ENCODE data around the gene FOXD4.
"Not testable (repeated sequence)": the region's sequence is repeated elsewhere in the genome, so short reads cannot be mapped to it uniquely, and the experiment has no call there.

FOXD4 gene

DNA sequence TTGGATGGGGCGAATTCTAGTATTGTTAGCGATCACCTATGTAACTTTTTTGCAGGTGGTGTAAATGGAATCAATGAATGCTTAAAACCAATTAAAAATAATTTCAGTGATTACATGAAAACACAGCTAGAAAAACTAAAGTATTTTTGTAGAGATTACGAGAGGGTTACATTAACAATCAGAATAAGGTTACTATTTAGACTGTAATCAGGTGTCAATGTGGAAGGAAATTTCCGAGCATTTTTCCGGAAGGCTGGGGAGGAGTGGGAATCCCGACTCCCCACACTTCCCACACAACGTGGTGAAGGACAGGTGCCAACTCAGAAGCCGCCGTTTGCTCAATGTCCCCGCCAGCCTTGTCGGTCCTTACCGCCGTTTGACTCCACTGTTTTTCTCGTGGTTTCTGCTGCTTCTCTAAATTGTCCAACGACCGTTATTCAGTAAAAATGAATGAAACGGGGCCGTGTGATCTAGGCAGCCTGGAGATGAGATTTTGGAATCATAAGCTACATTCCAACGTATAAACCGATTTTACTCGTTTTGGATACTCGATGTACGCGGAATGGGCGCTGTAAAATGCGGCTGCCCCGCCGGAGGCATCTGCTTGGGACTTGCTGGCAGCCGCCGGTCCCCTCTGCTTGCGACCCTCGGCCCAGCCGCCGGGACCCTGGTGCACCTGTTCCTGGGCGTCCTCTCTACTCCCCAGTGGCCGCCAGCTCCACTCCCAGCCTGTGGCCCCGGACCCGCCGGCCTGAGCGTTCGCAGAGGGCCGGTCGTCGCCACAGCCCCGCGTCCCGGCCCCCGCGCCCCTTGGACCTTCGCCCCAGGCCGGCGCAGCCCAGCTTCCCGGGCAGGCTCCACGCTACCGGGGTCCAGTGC, 5.4 kb downstream of the FOXD4 start:
- H3K27me3 ChIP-seq (ENCODE audit: control insufficient read depth in 1 of 2, insufficient read depth in 2 of 2, low read length in 2 of 2) = peaks cover 7 to 20% of the 10 kb centered on the region in 2 donors
- not testable (repeated sequence) for H3K9me3 ChIP-seq (ENCODE audit: control insufficient read depth in 1 of 2, low read length in 2 of 2); H3K9ac ChIP-seq (ENCODE audit: low read depth in 1 of 2, low read length in 2 of 2); H3K4me3 ChIP-seq (ENCODE audit: low read depth in 1 of 2, low read length in 2 of 2); H3K4me1 ChIP-seq (ENCODE audit: control insufficient read depth in 1 of 2, insufficient read depth in 2 of 2, low read length in 2 of 2); H3K27ac ChIP-seq (ENCODE audit: low read depth, low read length); H3K36me3 ChIP-seq (ENCODE audit: control insufficient read depth in 1 of 2, insufficient read depth in 2 of 2, low read length in 2 of 2)

- H3K9me3 ChIP-seq (ENCODE audit: control insufficient read depth in 1 of 2, low read length in 2 of 2); H3K4me3 ChIP-seq (ENCODE audit: low read depth in 1 of 2, low read length in 2 of 2); H3K4me1 ChIP-seq (ENCODE audit: control insufficient read depth in 1 of 2, insufficient read depth in 2 of 2, low read length in 2 of 2); H3K9ac ChIP-seq (ENCODE audit: low read depth in 1 of 2, low read length in 2 of 2); H3K36me3 ChIP-seq (ENCODE audit: control insufficient read depth in 1 of 2, insufficient read depth in 2 of 2, low read length in 2 of 2); H3K27ac ChIP-seq (ENCODE audit: low read depth, low read length): not testable (repeated sequence)
- peaks cover 7 to 20% of the 10 kb centered on the region in 2 donors for H3K27me3 ChIP-seq (ENCODE audit: control insufficient read depth in 1 of 2, insufficient read depth in 2 of 2, low read length in 2 of 2)
Measured at GRCh38 chr9:110672-111071, 7.5 kb downstream of the FOXD4 start.

DNA sequence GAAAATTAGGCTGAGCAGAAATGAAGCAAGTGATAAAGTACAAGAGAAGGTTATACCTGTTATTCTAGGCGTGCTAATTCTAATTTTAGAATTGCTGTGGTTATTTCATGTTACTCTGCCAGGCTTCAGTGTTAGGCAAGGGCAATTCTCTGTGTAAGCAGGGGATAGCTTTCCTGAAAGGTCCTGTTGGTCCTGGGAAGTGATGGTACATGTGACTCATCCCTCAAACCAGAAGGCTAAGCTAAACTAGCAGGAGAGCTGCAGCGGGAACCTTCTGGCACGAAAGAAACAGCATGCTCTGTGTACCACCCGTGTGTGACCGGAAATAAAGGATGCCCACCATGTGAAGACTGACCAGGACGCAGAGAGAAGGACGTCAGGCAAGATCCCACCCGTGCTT, 8.7 kb downstream of the FOXD4 start:
- H3K4me3 ChIP-seq (ENCODE audit: low read depth in 1 of 2, low read length in 2 of 2); H3K4me1 ChIP-seq (ENCODE audit: control insufficient read depth in 1 of 2, insufficient read depth in 2 of 2, low read length in 2 of 2); H3K36me3 ChIP-seq (ENCODE audit: control insufficient read depth in 1 of 2, insufficient read depth in 2 of 2, low read length in 2 of 2); H3K9ac ChIP-seq (ENCODE audit: low read depth in 1 of 2, low read length in 2 of 2); H3K27ac ChIP-seq (ENCODE audit: low read depth, low read length); H3K9me3 ChIP-seq (ENCODE audit: control insufficient read depth in 1 of 2, low read length in 2 of 2): not testable (repeated sequence)
- peaks cover 0 to 14% of the 10 kb centered on the region in 2 donors for H3K27me3 ChIP-seq (ENCODE audit: control insufficient read depth in 1 of 2, insufficient read depth in 2 of 2, low read length in 2 of 2)

DNA sequence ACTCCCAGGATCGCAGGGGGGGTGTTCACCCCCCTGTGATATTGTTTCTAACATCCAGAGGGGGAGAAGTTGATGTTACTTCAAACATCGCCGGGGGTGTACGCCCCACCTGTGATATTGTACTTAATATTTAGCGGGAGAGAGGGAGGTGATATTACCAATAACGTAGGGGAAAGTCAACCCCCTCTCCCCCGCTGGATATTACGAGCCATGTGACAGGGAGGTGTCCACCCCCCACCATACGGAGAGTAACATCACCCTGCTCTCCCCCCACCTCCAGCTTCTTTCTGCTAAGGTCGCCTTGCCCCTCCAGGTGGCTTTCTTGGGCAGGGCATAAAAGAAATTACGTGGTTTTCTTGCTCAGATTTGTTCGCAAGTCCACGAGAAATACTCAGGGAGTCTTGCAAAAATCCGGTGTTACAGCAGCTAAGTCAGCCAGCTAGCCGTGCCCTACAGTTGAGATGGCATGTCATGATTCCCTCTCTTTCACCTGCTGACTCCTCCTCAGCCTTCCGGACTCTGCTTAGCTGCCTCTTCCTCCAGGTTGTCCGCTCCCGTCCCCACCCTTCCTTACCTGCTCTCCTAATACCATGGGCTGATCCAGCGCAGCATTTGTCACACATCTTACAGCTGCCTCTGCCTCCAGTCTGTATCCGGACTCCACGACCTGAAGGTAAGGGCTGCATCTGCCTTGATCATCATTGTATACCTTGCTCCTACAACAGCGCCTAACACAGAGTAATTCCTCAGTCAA, 9.3 kb downstream of the FOXD4 start:
- H3K4me1 ChIP-seq (ENCODE audit: control insufficient read depth in 1 of 2, insufficient read depth in 2 of 2, low read length in 2 of 2); H3K27ac ChIP-seq (ENCODE audit: low read depth, low read length); H3K36me3 ChIP-seq (ENCODE audit: control insufficient read depth in 1 of 2, insufficient read depth in 2 of 2, low read length in 2 of 2); H3K4me3 ChIP-seq (ENCODE audit: low read depth in 1 of 2, low read length in 2 of 2); H3K9ac ChIP-seq (ENCODE audit: low read depth in 1 of 2, low read length in 2 of 2); H3K27me3 ChIP-seq (ENCODE audit: control insufficient read depth in 1 of 2, insufficient read depth in 2 of 2, low read length in 2 of 2); H3K9me3 ChIP-seq (ENCODE audit: control insufficient read depth in 1 of 2, low read length in 2 of 2): not testable (repeated sequence)

GRCh38 chr9:105991-106390, 12.2 kb downstream of the FOXD4 start:
- H3K9me3 ChIP-seq (ENCODE audit: control insufficient read depth in 1 of 2, low read length in 2 of 2); H3K4me3 ChIP-seq (ENCODE audit: low read depth in 1 of 2, low read length in 2 of 2); H3K4me1 ChIP-seq (ENCODE audit: control insufficient read depth in 1 of 2, insufficient read depth in 2 of 2, low read length in 2 of 2); H3K36me3 ChIP-seq (ENCODE audit: control insufficient read depth in 1 of 2, insufficient read depth in 2 of 2, low read length in 2 of 2); H3K27ac ChIP-seq (ENCODE audit: low read depth, low read length); H3K27me3 ChIP-seq (ENCODE audit: control insufficient read depth in 1 of 2, insufficient read depth in 2 of 2, low read length in 2 of 2); H3K9ac ChIP-seq (ENCODE audit: low read depth in 1 of 2, low read length in 2 of 2): not testable (repeated sequence)

DNA sequence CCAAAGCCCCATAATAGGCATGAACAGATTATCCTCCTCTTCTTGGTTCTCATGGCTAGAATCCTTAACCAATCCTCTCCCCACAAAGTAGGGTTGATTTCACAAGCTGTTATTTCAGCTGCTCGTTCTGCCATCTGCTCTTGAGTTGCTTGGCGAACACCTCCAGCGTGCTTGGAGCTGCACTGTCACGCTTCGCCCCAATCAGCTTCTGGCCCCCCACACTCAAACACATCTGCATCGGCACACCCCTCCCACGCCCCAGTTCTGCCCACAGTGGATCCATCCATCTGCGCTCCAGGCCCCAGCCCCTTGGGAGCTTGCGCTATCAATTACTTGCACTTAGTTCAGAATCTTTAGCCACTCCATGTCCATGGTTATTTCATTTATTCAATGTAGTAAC, 17.8 kb downstream of the FOXD4 start:
- H3K4me1 ChIP-seq (ENCODE audit: control insufficient read depth in 1 of 2, insufficient read depth in 2 of 2, low read length in 2 of 2); H3K9ac ChIP-seq (ENCODE audit: low read depth in 1 of 2, low read length in 2 of 2); H3K27me3 ChIP-seq (ENCODE audit: control insufficient read depth in 1 of 2, insufficient read depth in 2 of 2, low read length in 2 of 2); H3K9me3 ChIP-seq (ENCODE audit: control insufficient read depth in 1 of 2, low read length in 2 of 2); H3K27ac ChIP-seq (ENCODE audit: low read depth, low read length); H3K4me3 ChIP-seq (ENCODE audit: low read depth in 1 of 2, low read length in 2 of 2); H3K36me3 ChIP-seq (ENCODE audit: control insufficient read depth in 1 of 2, insufficient read depth in 2 of 2, low read length in 2 of 2): not testable (repeated sequence)

DNA sequence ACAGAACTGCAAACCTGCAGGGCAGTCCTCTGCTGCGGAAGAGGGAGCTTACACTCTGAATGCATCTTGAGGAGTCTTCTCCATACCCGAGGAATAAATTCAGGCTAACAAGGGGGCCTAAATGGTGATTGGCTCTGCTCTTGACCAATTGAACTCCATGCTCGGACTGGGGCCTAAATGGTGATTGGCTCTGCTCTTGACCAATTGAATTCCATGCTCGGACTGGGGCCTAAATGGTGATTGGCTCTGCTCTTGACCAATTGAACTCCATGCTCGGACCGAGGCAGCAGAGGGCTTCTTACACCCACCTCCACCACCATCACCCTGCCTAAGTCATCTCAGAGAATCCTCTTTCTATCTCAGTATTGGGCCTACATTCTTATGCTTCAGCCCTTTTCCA, 18.4 kb downstream of the FOXD4 start:
- not testable (repeated sequence) for H3K4me1 ChIP-seq (ENCODE audit: control insufficient read depth in 1 of 2, insufficient read depth in 2 of 2, low read length in 2 of 2); H3K27me3 ChIP-seq (ENCODE audit: control insufficient read depth in 1 of 2, insufficient read depth in 2 of 2, low read length in 2 of 2); H3K27ac ChIP-seq (ENCODE audit: low read depth, low read length); H3K9ac ChIP-seq (ENCODE audit: low read depth in 1 of 2, low read length in 2 of 2); H3K9me3 ChIP-seq (ENCODE audit: control insufficient read depth in 1 of 2, low read length in 2 of 2); H3K4me3 ChIP-seq (ENCODE audit: low read depth in 1 of 2, low read length in 2 of 2); H3K36me3 ChIP-seq (ENCODE audit: control insufficient read depth in 1 of 2, insufficient read depth in 2 of 2, low read length in 2 of 2)

GRCh38 chr9:98775-99174, 19.4 kb downstream of the FOXD4 start:
- not testable (repeated sequence) for H3K27ac ChIP-seq (ENCODE audit: low read depth, low read length); H3K4me3 ChIP-seq (ENCODE audit: low read depth in 1 of 2, low read length in 2 of 2); H3K9me3 ChIP-seq (ENCODE audit: control insufficient read depth in 1 of 2, low read length in 2 of 2); H3K36me3 ChIP-seq (ENCODE audit: control insufficient read depth in 1 of 2, insufficient read depth in 2 of 2, low read length in 2 of 2); H3K27me3 ChIP-seq (ENCODE audit: control insufficient read depth in 1 of 2, insufficient read depth in 2 of 2, low read length in 2 of 2); H3K9ac ChIP-seq (ENCODE audit: low read depth in 1 of 2, low read length in 2 of 2); H3K4me1 ChIP-seq (ENCODE audit: control insufficient read depth in 1 of 2, insufficient read depth in 2 of 2, low read length in 2 of 2)

DNA sequence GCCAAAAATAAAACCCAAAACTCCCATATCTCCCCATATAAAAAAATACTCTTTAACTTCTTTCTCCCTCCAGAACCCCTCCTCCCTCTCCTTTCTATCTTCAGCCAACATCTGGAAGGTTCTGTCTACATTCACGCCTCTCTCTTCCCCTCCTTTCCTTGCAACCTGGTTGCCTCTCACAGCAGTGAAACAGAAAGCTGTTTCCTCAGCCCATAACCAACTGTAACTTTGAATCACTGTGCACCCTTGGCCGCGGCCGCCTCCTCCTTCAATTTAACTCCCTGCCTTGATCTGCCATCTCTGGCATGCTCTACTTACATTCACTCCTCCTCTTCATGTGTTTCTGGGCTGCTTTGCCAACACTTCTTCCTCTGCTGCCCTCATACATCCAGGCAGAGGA, 23.2 kb downstream of the FOXD4 start:
- not testable (repeated sequence) for H3K4me1 ChIP-seq (ENCODE audit: control insufficient read depth in 1 of 2, insufficient read depth in 2 of 2, low read length in 2 of 2); H3K4me3 ChIP-seq (ENCODE audit: low read depth in 1 of 2, low read length in 2 of 2); H3K36me3 ChIP-seq (ENCODE audit: control insufficient read depth in 1 of 2, insufficient read depth in 2 of 2, low read length in 2 of 2); H3K9ac ChIP-seq (ENCODE audit: low read depth in 1 of 2, low read length in 2 of 2); H3K27me3 ChIP-seq (ENCODE audit: control insufficient read depth in 1 of 2, insufficient read depth in 2 of 2, low read length in 2 of 2); H3K9me3 ChIP-seq (ENCODE audit: control insufficient read depth in 1 of 2, low read length in 2 of 2); H3K27ac ChIP-seq (ENCODE audit: low read depth, low read length)

DNA sequence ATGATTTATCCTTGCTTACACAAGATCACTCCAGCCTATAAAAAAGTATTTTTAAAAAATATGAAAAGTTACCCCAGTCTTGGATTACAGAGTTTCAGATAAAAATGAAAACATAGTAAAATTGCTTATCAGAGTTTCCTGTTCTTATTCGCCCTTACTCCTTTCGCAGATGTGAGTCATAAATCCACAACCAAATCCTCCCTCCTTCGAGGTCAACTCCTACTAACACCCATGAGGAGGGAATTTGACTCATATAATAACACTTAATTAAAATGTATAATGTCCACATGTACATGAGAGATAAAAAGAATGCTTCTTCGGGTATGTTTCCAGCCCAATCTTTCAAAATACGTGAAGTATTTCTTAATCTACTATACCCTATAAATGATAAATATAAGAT, 23.9 kb downstream of the FOXD4 start:
- H3K27me3 ChIP-seq (ENCODE audit: control insufficient read depth in 1 of 2, insufficient read depth in 2 of 2, low read length in 2 of 2); H3K27ac ChIP-seq (ENCODE audit: low read depth, low read length); H3K4me3 ChIP-seq (ENCODE audit: low read depth in 1 of 2, low read length in 2 of 2); H3K9me3 ChIP-seq (ENCODE audit: control insufficient read depth in 1 of 2, low read length in 2 of 2); H3K9ac ChIP-seq (ENCODE audit: low read depth in 1 of 2, low read length in 2 of 2); H3K4me1 ChIP-seq (ENCODE audit: control insufficient read depth in 1 of 2, insufficient read depth in 2 of 2, low read length in 2 of 2); H3K36me3 ChIP-seq (ENCODE audit: control insufficient read depth in 1 of 2, insufficient read depth in 2 of 2, low read length in 2 of 2): not testable (repeated sequence)

Measured in duodenal mucosa (tissue), 2 donors.